GM23248 (cell line): ENCODE results near the gene BRINP2. TPM values are rescaled to one million over a fixed set of nuclear protein-coding genes. Genes with fewer than 3 reads are reported as not detected.

ENCODE experiments used
- DNase-seq: peaks from one replicate; pipeline ENCODE4 v3.0.0-alpha.2; 2015
- H2AFZ ChIP-seq: fragments of 200-600 bp; sonication (generic); 2 replicates; pipeline ENCODE4 v1.6.1; 2016; ENCODE audit warnings: antibody characterized with exemption
- H3F3A ChIP-seq: fragments of 200-600 bp; sonication (generic); 2 replicates; pipeline ENCODE4 v1.6.1; 2016; ENCODE audit warnings: mild to moderate bottlenecking, antibody characterized with exemption, mixed run types; ENCODE audit not compliant: insufficient read depth
- H3K27ac ChIP-seq: fragments of 200-600 bp; sonication (generic); 2 replicates; pipeline ENCODE4 v1.5.1; 2016; ENCODE audit warnings: mild to moderate bottlenecking
- H3K27me3 ChIP-seq: fragments of 200-600 bp; sonication (generic); replicated peaks from 2 replicates; pipeline ENCODE4 v1.6.1; 2016; ENCODE audit warnings: mild to moderate bottlenecking; ENCODE audit not compliant: insufficient read depth
- H3K36me3 ChIP-seq: fragments of 200-600 bp; sonication (generic); 2 replicates; pipeline ENCODE4 v1.6.1; 2016; ENCODE audit warnings: low read depth, mild to moderate bottlenecking
- H3K4me1 ChIP-seq: fragments of 200-600 bp; sonication (generic); 2 replicates; pipeline ENCODE4 v1.6.1; 2016; ENCODE audit warnings: mild to moderate bottlenecking; ENCODE audit not compliant: insufficient read depth
- H3K4me2 ChIP-seq: fragments of 200-600 bp; sonication (generic); one replicate; pipeline ENCODE4 v1.6.1; 2016; ENCODE audit warnings: mild to moderate bottlenecking; ENCODE audit not compliant: unreplicated experiment
- H3K4me3 ChIP-seq: fragments of 200-600 bp; sonication (generic); 2 replicates; pipeline ENCODE4 v1.5.1; 2016; ENCODE audit warnings: mild to moderate bottlenecking
- H3K79me2 ChIP-seq: fragments of 200-600 bp; sonication (generic); 2 replicates; pipeline ENCODE4 v1.6.1; 2016; ENCODE audit warnings: mild to moderate bottlenecking; ENCODE audit not compliant: insufficient read depth
- H3K9ac ChIP-seq: fragments of 200-600 bp; sonication (generic); 2 replicates; pipeline ENCODE4 v1.6.1; 2016; ENCODE audit warnings: mild to moderate bottlenecking
- H3K9me2 ChIP-seq: fragments of 200-600 bp; sonication (generic); 2 replicates; pipeline ENCODE4 v1.6.1; 2016; ENCODE audit warnings: mixed run types, mild to moderate bottlenecking, moderate library complexity; ENCODE audit not compliant: insufficient read depth
- H3K9me3 ChIP-seq: fragments of 200-600 bp; sonication (generic); one replicate; pipeline ENCODE4 v1.6.1; 2017; ENCODE audit warnings: low read depth
- H4K20me1 ChIP-seq: fragments of 200-600 bp; sonication (generic); 2 replicates; pipeline ENCODE4 v1.6.0; 2016; ENCODE audit not compliant: insufficient read depth
- EZH2 ChIP-seq: fragments of 200-600 bp; sonication (generic); IDR thresholded peaks from 2 replicates; pipeline ENCODE4 v1.6.1; 2018; ENCODE audit warnings: antibody characterized with exemption, mild to moderate bottlenecking; ENCODE audit not compliant: insufficient read depth, poor library complexity, severe bottlenecking
- EZH2phosphoT487 ChIP-seq: fragments of 200-600 bp; sonication (generic); IDR thresholded peaks from 2 replicates; pipeline ENCODE4 v1.6.1; 2018; ENCODE audit warnings: antibody characterized with exemption, moderate library complexity, mild to moderate bottlenecking, low read depth; ENCODE audit not compliant: insufficient read depth
- WGBS, 2 experiments: methylation state at CpG; one replicate each; pipeline ENCODE4 v1.1.6; 2015 to 2017; ENCODE audit warnings: low lambda C conversion rate in 2 of 2, low coverage in 1 of 2; ENCODE audit errors: missing lambda C conversion rate in 2 of 2; 5-methylcytosine and 5-hydroxymethylcytosine counted together
- in situ Hi-C: fragments of 300-500 bp; cut with MboI; formaldehyde crosslinking; loops from 2 replicates; pipeline ENCODE4 v1.15.0; 2020
- polyA plus RNA-seq: library from polyadenylated mRNA; unstranded; fragments of >200 nt; fragmentation: Nextera tagmentation; extraction: Ambion mirVana; gene quantifications from 2 replicates; pipeline ENCODE4 v1.2.1, GENCODE V29; 2016
- total RNA-seq: library from RNA; depleted of rRNA; stranded (reverse); fragments of >200 nt; shearing (Covaris generic); gene quantifications from 2 replicates; pipeline ENCODE4 v1.2.3, GENCODE V29; 2014; rRNA removed

BRINP2 gene, protein sequence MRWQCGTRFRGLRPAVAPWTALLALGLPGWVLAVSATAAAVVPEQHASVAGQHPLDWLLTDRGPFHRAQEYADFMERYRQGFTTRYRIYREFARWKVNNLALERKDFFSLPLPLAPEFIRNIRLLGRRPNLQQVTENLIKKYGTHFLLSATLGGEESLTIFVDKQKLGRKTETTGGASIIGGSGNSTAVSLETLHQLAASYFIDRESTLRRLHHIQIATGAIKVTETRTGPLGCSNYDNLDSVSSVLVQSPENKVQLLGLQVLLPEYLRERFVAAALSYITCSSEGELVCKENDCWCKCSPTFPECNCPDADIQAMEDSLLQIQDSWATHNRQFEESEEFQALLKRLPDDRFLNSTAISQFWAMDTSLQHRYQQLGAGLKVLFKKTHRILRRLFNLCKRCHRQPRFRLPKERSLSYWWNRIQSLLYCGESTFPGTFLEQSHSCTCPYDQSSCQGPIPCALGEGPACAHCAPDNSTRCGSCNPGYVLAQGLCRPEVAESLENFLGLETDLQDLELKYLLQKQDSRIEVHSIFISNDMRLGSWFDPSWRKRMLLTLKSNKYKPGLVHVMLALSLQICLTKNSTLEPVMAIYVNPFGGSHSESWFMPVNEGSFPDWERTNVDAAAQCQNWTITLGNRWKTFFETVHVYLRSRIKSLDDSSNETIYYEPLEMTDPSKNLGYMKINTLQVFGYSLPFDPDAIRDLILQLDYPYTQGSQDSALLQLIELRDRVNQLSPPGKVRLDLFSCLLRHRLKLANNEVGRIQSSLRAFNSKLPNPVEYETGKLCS
- total RNA-seq (not detected in 2 replicates), polyA plus RNA-seq (0.06 TPM in 1 of 2 replicates, not detected in the other)

DNA sequence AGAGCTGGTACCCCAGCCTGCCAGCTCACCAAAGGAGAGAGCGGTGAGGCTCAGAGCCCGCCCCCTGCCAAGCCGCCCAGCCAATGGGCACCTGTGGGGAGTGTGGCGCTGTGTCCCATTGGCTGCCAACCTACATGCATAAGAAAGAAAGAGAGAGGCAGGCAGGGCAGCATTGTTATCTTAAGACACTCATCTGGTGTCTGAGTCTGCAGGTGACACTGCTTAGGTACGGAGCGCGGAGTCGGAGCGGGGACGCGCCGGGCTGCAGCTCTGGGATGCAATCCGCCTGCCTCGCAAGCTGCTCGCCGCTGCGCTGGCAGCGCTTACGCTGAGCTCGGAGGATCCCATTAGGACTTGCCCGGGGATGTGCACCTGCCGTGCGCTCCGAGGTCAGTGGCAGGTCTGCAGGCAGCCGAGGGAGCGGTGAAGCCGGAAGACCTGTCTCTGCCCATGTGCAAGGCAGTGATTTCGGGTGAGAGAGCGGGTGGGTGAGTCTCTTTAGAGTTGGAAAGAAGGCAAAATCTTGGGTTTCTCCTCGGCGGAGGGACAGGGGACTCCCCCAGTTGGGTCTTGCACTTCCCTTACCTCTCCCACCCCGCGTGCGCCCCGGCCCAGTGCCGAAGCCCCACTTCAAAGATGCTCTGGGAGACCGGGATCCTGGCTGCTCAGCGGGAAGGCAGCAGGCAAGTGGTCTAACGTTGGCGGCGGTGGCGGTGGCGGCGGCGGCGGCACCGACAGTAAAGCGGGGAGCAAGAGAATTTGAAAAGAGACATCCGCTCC, at the start of gene BRINP2:
BRINP2 (plus strand) TSS at position 203 of the 780 bp plus-strand sequence. CDS start 58,919 bp downstream, outside the sequence.
- Histone ChIP-seq H3K4me1 (0 out of 2 replicates have a peak, but pooled peaks cover 3% of the 10 kb centered on the region), H3K4me2 (peak within 1 kb of the TSS; percentile 62), H3K27me3 (peaks cover 78% of the 10 kb centered on the region), H4K20me1 (no peaks in the 10 kb centered on the region), H3K36me3 (no peaks in the 10 kb centered on the region), H3K4me3 (peak within 1 kb of the TSS; percentile 59), H3K79me2 (no peaks in the 10 kb centered on the region), H3K27ac (no peak within 1 kb of the TSS), H3K9me3 (no peaks in the 10 kb centered on the region), H3F3A (no peaks in the 10 kb centered on the region), H3K9me2 (no peaks in the 10 kb centered on the region), H3K9ac (no peak within 1 kb of the TSS), H2AFZ (peak within 1 kb of the TSS; percentile 34; the same call in 1 of the 2 replicates)
- in situ Hi-C loops: no loop called here
- TF ChIP-seq EZH2phosphoT487 (no peak), EZH2 (no peak)
- peak; percentile 58 for DNase-seq
- WGBS, 2 experiments: 3% methylated on average over 48 to 49 of the region's 49 CpGs

DNA sequence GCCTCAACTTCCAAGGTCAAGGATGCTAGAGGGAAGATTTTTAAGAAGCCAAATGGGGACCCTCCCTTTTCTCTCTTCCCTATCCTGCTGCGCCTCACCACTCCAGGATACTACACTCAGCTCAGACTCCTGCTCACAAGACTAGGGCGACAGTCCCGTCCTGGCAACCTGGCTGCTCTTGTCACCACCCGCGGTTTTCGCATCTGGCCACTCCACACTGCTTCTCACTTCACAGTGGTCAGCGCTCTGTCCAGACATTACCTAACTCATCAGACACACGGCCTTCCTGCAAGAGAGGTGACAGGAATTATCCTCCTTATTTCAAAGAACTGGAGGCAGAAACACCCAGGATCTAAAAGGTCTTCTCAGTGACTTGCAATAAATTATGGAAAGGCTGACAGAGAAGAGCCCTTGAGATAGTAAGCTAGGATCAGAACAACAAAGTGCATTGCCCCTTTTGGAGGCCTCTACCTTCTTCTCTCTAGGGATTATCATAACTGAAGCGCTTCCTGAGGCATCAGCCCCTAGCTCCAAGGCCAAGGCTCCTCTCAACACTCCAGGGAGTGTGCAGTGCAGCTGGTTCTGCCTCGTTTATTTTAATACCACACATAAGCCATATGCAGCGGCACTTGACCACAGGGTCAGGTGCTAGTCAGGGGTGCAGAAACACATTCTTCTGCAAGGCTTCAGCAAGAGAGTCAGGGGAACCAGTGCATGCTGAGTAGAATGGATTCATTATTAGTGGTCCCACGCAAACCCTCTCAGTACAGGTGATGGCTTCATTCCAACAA, 48.1 kb upstream of the BRINP2 start:
- 58 to 61% methylated on average over 12 of the region's 12 CpGs for WGBS, 2 experiments
- DNase-seq: no peak
- no peaks in the 10 kb centered on the region for H3K36me3 ChIP-seq

DNA sequence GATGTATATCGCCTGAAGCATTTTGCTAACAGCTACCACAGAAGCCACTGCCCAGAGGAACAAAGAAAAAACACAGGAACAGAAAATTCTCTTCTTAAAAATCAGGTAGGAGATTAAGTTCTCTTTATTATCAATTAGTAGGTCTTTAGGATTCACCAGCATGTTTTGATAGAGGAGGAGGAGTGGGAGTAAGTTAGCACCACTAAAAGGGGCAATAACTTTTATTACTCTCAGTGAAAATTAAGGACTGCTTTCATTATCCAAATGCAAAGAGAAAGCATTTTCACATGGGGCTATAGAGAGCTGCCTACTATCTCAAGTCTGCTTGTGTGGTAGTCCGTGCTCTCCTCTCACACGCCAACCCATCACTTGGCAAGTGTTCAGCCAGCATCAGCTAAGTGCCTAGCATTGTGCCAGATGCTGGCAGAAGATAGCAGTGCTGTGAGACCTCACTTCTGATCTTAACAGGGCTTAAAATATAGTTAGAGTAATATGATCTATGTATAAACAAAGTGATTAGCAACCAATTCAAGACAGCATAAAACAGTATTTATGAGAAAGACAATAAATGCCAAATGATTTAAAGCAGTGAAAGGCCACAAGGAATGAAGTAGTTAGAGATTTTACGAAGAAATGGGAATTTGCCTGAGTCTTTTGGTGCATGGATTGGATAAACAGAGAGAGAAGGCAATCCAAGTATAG, 46.0 kb upstream of the BRINP2 start:
- Histone ChIP-seq H3K9me3 (no peaks in the 10 kb centered on the region), H3F3A (no peaks in the 10 kb centered on the region), H3K79me2 (no peaks in the 10 kb centered on the region), H3K9me2 (no peaks in the 10 kb centered on the region), H3K4me2 (no peak overlapping the region), H3K27ac (no peak overlapping the region), H3K36me3 (no peaks in the 10 kb centered on the region), H2AFZ (no peak overlapping the region), H3K27me3 (no peaks in the 10 kb centered on the region; the same call in 1 of the 2 replicates), H4K20me1 (no peaks in the 10 kb centered on the region), H3K4me1 (no peaks in the 10 kb centered on the region), H3K4me3 (no peak overlapping the region), H3K9ac (no peak overlapping the region)
- in situ Hi-C loops: no loop called here
- TF ChIP-seq EZH2phosphoT487 (no peak), EZH2 (no peak)
- no peak for DNase-seq
- 33 to 37% methylated on average over 4 of the region's 4 CpGs for WGBS, 2 experiments

More for the DNA sequence above, 48.1 kb upstream of the BRINP2 start:
- Histone ChIP-seq H3K4me3 (no peak overlapping the region), H3K9me2 (no peaks in the 10 kb centered on the region), H3F3A (no peaks in the 10 kb centered on the region), H3K4me1 (no peaks in the 10 kb centered on the region), H3K79me2 (no peaks in the 10 kb centered on the region), H3K27me3 (peaks cover 4% of the 10 kb centered on the region; the same call in 1 of the 2 replicates), H4K20me1 (no peaks in the 10 kb centered on the region), H3K9ac (no peak overlapping the region), H3K9me3 (no peaks in the 10 kb centered on the region), H3K27ac (no peak overlapping the region), H2AFZ (no peak overlapping the region), H3K4me2 (no peak overlapping the region)
- in situ Hi-C loops: no loop called here
- no peak for TF ChIP-seq EZH2
- TF ChIP-seq EZH2phosphoT487: no peak
